Retinal pigment epithelial cell (primary cell): ENCODE data around the gene EFCAB11.

Source experiments
- DNase-seq: peaks from one replicate; pipeline ENCODE4 v3.0.0-alpha.2; 2010; ENCODE audit warnings: low read depth
- H3K4me3 ChIP-seq: 2 replicates; pipeline ENCODE4 v1.5.1; 2011; ENCODE audit warnings: mild to moderate bottlenecking, low read length, control low read depth, moderate library complexity
- CTCF ChIP-seq: conservative IDR thresholded peaks from 2 replicates; pipeline ENCODE4 v1.5.1; 2011; ENCODE audit warnings: low read depth, low read length, control low read depth, inconsistent platforms

The EFCAB11 gene, protein sequence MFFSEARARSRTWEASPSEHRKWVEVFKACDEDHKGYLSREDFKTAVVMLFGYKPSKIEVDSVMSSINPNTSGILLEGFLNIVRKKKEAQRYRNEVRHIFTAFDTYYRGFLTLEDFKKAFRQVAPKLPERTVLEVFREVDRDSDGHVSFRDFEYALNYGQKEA

DNA sequence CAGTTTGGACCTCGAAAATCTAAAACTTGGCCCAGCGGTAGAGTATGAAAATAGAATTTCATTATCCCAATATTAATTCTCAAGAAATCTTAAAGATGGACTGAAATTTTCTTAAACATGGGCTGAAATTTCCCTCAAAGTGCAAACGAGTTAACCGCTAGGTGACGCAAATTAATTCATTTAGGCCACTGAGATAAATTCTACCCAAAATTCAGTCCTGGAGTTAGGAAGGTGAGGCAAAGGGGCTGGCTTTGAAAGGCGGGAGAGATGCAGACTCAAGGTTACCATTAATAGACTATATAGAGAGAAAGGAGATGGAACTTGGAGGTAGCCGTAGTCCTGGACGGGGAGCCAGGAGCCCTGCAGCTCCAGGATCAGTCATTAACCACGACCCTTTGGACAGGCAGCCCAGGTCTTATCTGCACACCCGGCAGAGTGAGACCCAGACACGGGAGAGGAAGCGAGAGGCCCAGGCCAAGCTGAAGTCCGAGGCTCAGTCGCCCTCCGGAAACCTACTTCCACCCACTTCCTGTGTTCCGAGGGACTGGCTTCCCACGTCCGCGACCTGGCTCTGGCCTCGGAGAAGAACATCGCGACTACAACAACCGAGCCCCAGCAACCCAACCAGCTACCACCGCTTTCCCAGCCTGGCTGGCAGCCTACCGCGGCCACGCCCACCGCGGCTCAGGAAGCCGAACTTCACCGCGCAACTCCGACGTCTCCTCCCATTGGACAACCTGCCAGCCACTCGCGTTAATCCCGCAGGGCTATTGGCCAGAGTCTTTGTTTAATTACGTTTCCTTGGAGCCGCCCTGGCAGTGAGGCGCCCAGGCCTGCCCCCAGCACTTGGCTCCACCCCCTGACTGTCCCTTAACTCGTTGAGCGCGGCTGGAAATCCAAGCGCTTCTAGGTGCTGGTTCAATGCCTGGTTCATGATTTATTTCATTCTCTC, at the start of gene EFCAB11:
TSS of gene EFCAB11 (minus strand) at position 661 of the 952 bp plus-strand sequence. CDS start at position 591, 70 bp downstream.
- peak; percentile 45 for TF ChIP-seq CTCF
- DNase-seq, result peak; percentile 97
- peak within 1 kb of the TSS; percentile 70 for H3K4me3 ChIP-seq

- no peak overlapping the region for H3K4me3 ChIP-seq
- no peak for TF ChIP-seq CTCF
- no peak for DNase-seq
These were observed 49.2 kb upstream of the EFCAB11 start for GRCh38 chr14:90003526-90004307.

GRCh38 chr14:90000935-90001334, 46.4 kb upstream of the EFCAB11 start:
- TF ChIP-seq CTCF, result no peak
- no peak overlapping the region for H3K4me3 ChIP-seq
- no peak for DNase-seq

- no peak overlapping the region for H3K4me3 ChIP-seq
- DNase-seq, result no peak
- no peak for TF ChIP-seq CTCF
These were observed 42.4 kb upstream of the EFCAB11 start for GRCh38 chr14:89996963-89997362.

GRCh38 chr14:89992273-89992672, 37.7 kb upstream of the EFCAB11 start:
- no peak overlapping the region for H3K4me3 ChIP-seq
- DNase-seq, result no peak
- no peak for TF ChIP-seq CTCF

DNA sequence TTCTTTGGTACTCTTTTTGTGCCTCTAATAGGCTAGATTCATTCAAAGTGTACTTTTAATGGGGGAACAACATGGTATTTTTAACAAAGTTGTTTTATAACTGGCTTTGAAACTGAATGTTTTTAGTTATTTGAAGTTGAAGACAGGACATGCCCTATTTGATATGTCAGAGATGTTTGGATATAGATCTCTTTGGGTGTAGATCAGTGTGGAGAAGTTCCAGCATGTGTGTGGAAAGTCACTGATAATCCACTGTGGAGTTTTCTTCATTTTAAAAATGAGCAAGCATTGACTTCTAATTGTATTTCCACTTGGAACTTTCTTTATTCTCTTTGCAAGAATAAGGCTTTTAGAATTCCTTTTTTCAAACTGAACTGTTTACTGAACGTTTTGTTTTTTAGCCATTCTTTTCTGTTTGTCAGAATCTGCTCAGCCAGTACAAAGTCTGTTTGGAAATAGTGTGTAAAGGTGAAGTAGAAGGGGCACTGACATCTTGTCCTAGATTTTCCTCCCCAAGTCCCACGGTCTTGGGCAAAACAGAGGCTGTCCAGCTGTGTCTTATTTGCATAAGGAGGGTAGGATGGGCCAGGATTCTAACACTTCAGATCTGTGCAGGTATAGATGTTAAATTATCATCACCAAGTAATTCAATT, 36.2 kb upstream of the EFCAB11 start:
- no peak for DNase-seq
- no peak overlapping the region for H3K4me3 ChIP-seq
- no peak for TF ChIP-seq CTCF
